GM19324 (cell line): Measurements from ENCODE around the gene CDC42BPG.

Source experiments
- ATAC-seq: cut with Tn5 transposase; IDR thresholded peaks from one replicate; pipeline ENCODE4 v1.9.1; 2021; ENCODE audit warnings: mild to moderate bottlenecking, moderate library complexity; ENCODE audit not compliant: unreplicated experiment, low FRiP score

The CDC42BPG gene

GRCh38 chr11:64880240-64881001 lies 36.0 kb upstream of the CDC42BPG start:
- no peak for ATAC-seq

- ATAC-seq, result no peak
These were observed 34.9 kb upstream of the CDC42BPG start for GRCh38 chr11:64879244-64879900.

- peak; percentile 81 for ATAC-seq
These were observed 34.2 kb upstream of the CDC42BPG start, which contains the start of gene EHD1 for GRCh38 chr11:64878494-64879243. Gene EHD1, minus strand, starts transcription at chr11:64878621. Its CDS starts 157 bp downstream, at chr11:64878464.

- ATAC-seq, result peak; percentile 15
These were observed 33.7 kb upstream of the CDC42BPG start for GRCh38 chr11:64878223-64878493.

- peak; percentile 1 for ATAC-seq
These were observed 33.2 kb upstream of the CDC42BPG start for GRCh38 chr11:64877390-64878222.

- no peak for ATAC-seq
These were observed 32.4 kb upstream of the CDC42BPG start for GRCh38 chr11:64876835-64877341.

- ATAC-seq, result no peak
These were observed 31.8 kb upstream of the CDC42BPG start for GRCh38 chr11:64876229-64876750.

GRCh38 chr11:64875369-64876228 lies 31.1 kb upstream of the CDC42BPG start:
- ATAC-seq, result no peak

- no peak for ATAC-seq
These were observed 30.1 kb upstream of the CDC42BPG start for GRCh38 chr11:64874308-64875240.

GRCh38 chr11:64872790-64873488 lies 28.5 kb upstream of the CDC42BPG start:
- no peak for ATAC-seq

GRCh38 chr11:64871492-64871891 lies 27.0 kb upstream of the CDC42BPG start:
- no peak for ATAC-seq

GRCh38 chr11:64870893-64871466 lies 26.5 kb upstream of the CDC42BPG start:
- no peak for ATAC-seq

GRCh38 chr11:64870176-64870892 lies 25.9 kb upstream of the CDC42BPG start:
- no peak for ATAC-seq

GRCh38 chr11:64869571-64870175 lies 25.2 kb upstream of the CDC42BPG start:
- no peak for ATAC-seq

GRCh38 chr11:64868904-64869570 lies 24.6 kb upstream of the CDC42BPG start:
- ATAC-seq, result no peak
